Stimulated activated CD8-positive, alpha-beta memory T cell treated with anti-CD3 and anti-CD28 coated beads, Interleukin-4, amount 100 ng/mL, for 1 hour (primary cell): ENCODE results near the gene CDK7.
"Not testable (repeated sequence)": the region's sequence is repeated elsewhere in the genome, so short reads cannot be mapped to it uniquely, and the experiment has no call there.

Experiments
- DNase-seq, 2 donors: peaks; one replicate each; pipeline ENCODE4 v3.0.0-alpha.2; 2020; ENCODE audit warnings: low read depth in 2 of 2, low spot score in 1 of 2

CDK7 gene

GRCh38 chr5:69236733-69237132 lies 2.0 kb downstream of the CDK7 start:
- DNase-seq = not testable (repeated sequence)

GRCh38 chr5:69237877-69238276 lies 3.2 kb downstream of the CDK7 start:
- DNase-seq = no peak

GRCh38 chr5:69238760-69239251 lies 4.1 kb downstream of the CDK7 start:
- no peak for DNase-seq

GRCh38 chr5:69242215-69242927 lies 7.7 kb downstream of the CDK7 start:
- no peak for DNase-seq

- no peak for DNase-seq
These were observed 10.3 kb downstream of the CDK7 start for GRCh38 chr5:69245031-69245430.

GRCh38 chr5:69248019-69248418 lies 13.3 kb downstream of the CDK7 start:
- no peak for DNase-seq

- DNase-seq = no peak
These were observed 15.9 kb downstream of the CDK7 start for GRCh38 chr5:69250593-69250992.

- no peak for DNase-seq
These were observed 17.8 kb downstream of the CDK7 start for GRCh38 chr5:69252437-69252836.

- DNase-seq = not testable (repeated sequence)
These were observed 21.3 kb downstream of the CDK7 start for GRCh38 chr5:69255940-69256339.

GRCh38 chr5:69257577-69257976 lies 22.9 kb downstream of the CDK7 start:
- DNase-seq = no peak

- DNase-seq = no peak
These were observed 26.3 kb downstream of the CDK7 start for GRCh38 chr5:69261034-69261433.

GRCh38 chr5:69265931-69266330 lies 31.2 kb downstream of the CDK7 start:
- no peak for DNase-seq

GRCh38 chr5:69268899-69269298 lies 34.2 kb downstream of the CDK7 start:
- no peak for DNase-seq

- DNase-seq = no peak
These were observed 36.2 kb downstream of the CDK7 start for GRCh38 chr5:69270840-69271239.

GRCh38 chr5:69271376-69271775 lies 36.7 kb downstream of the CDK7 start:
- DNase-seq = no peak

- DNase-seq = no peak
These were observed 40.9 kb downstream of the CDK7 start for GRCh38 chr5:69275563-69275962.

GRCh38 chr5:69276422-69277174 lies 41.9 kb downstream of the CDK7 start:
- DNase-seq = no peak

GRCh38 chr5:69279517-69279916 lies 44.8 kb downstream of the CDK7 start:
- DNase-seq = no peak

GRCh38 chr5:69281114-69281513 lies 46.4 kb downstream of the CDK7 start:
- DNase-seq = no peak

- no peak for DNase-seq
These were observed 49.5 kb downstream of the CDK7 start for GRCh38 chr5:69284203-69284602.

GRCh38 chr5:69285448-69286116 lies 50.9 kb downstream of the CDK7 start:
- DNase-seq = no peak

GRCh38 chr5:69288069-69288468 lies 53.4 kb downstream of the CDK7 start:
- DNase-seq = no peak
